GM13977 (cell line): Measurements from ENCODE around the gene RIPPLY1.
"Not testable (repeated sequence)": the region's sequence is repeated elsewhere in the genome, so short reads cannot be mapped to it uniquely, and the experiment has no call there.

Source experiments
- DNase-seq: peaks from one replicate; pipeline ENCODE4 v3.0.0; 2012; ENCODE audit warnings: low spot score
- CTCF ChIP-seq: IDR thresholded peaks from 2 replicates; pipeline ENCODE4 v1.5.1; 2012; ENCODE audit warnings: mild to moderate bottlenecking, control low read depth; ENCODE audit not compliant: insufficient read depth; ENCODE audit errors: extremely low read depth, missing control alignments
- in situ Hi-C: fragments of 300-500 bp; cut with MboI; formaldehyde crosslinking; loops from one replicate; pipeline ENCODE4 v1.12.0; 2022; ENCODE audit warnings: low sequenced_read_pairs, low pct_unique_long_range_greater_than_20kb, mixed read lengths, inconsistent platforms; ENCODE audit not compliant: unreplicated experiment

RIPPLY1 gene

DNA sequence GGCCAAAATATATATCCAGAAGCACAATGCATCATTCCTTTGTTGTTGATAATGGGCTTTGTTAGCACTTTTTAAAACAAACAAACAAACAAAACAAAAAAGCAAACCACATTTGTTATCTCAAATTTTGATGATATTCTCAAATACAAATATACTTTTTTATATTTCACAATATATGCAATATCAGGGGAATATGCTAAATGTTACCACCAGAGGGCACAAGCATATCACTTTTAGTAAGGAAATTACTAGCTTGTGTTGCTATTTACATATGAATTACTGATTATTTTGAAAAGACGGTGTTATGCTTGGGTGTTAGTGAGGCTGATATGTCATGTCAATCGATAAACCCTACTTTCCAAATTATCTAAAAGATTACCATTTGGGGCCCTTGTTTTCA is 29.1 kb downstream of the RIPPLY1 start:
- in situ Hi-C loops: no loop called here
- peak; percentile 52 for TF ChIP-seq CTCF
- DNase-seq: peak; percentile 13

DNA sequence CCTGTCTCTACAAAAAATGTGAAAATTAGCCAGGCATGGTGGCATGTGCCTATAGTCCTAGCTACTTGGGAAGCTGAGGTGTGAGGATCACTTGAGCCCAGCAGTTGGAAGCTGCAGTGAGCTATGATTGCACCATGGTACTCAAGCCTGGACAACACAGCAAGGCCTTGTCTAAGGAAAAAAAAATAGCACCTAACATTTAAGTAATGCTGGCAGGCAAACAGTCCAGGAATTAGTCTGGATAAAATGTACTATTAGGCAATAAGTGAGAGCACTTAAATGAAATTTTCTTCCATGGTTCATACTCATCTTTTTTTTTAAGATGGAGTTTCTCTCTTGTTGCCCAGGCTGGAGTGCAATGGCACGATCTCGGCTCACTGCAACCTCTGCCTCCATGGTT is 30.3 kb downstream of the RIPPLY1 start:
- DNase-seq, in situ Hi-C loops: not testable (repeated sequence)

GRCh38 chrX:106863697-106864096 is 39.4 kb downstream of the RIPPLY1 start:
- DNase-seq: no peak
- no peak for TF ChIP-seq CTCF
- in situ Hi-C loops: no loop called here

DNA sequence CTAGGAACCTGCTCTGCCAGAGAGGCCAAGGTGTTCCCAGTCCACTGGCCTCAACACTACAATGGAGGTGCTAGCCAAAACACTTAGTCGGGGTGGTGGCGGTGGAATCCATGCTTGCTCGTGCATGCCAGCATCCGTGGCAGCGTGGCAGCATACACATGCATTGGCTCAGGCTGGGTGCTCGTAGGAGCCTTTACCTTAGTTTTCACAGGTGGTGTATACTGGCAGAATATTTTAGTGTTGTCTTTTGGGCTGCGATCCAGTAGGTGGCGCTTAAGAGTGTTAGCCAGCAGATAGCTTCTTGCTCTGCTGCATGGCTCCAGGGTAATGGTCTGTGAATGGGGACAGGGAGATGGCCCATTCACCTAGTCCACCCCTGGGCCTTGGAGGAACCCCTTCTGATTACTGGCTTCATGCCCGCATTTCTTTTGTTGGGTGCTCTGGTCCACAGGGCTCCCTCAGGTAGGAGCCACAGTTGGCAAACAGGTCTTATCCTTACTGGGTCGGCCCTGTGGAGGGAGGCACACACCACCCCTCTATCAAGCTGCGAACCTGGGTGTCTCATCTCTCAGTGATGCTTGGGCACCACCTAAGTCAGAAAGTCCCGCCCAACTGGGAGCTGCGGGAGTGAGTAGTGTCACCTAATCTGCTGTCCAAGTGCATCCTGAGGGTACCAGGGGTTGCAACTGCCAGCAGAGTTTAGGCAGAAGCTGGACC is 40.0 kb downstream of the RIPPLY1 start:
- TF ChIP-seq CTCF: peak; percentile 79
- in situ Hi-C loops: no loop called here
- peak; percentile 26 for DNase-seq
